K562 (cell line): ENCODE data around the gene CUL1. TPM values are rescaled to one million over a fixed set of nuclear protein-coding genes. Genes with fewer than 3 reads are reported as not detected.

Experiments used
- ATAC-seq: fragments of 200-7000 bp; cut with Tn5 transposase; 3 replicates; pipeline ENCODE4 v1.9.1; 2020; ENCODE audit warnings: moderate library complexity
- BruUV-seq: library from RNA; stranded (reverse); fragments of 400-500 nt; replicated peaks from 2 replicates; lab custom pipeline; 2021; lab: Mats Ljungman, UMichigan
- CTCF ChIA-PET: fragments of 300-600 bp; formaldehyde crosslinking; extraction: SDS; loops from one replicate; lab custom pipeline; 2021; ENCODE audit warnings: low intra/inter-chr PET ratio; lab: Yijun Ruan, JAX
- POLR2A ChIA-PET: fragments of 300-600, 350-650 bp; sonication (Branson Sonifier 250); formaldehyde crosslinking; extraction: SDS; loops from one replicate; lab custom pipeline; 2021; ENCODE audit warnings: antibody characterized with exemption, inconsistent platforms; lab: Yijun Ruan, JAX
- DNase-seq, 4 experiments: peaks; one replicate each; pipeline versions ENCODE4 v3.0.0 to v3.0.0-alpha.2; 2011 to 2018; ENCODE audit warnings: low spot score in 3 of 4, mixed read lengths in 3 of 4; ENCODE audit errors: extremely low read depth in 1 of 4
- FAIRE-seq: peaks from 2 replicates; lab custom pipeline; 2011; peaks lifted over from hg19 to GRCh38; lab: Jason Lieb, UNC
- H2AFZ ChIP-seq: 2 replicates; pipeline ENCODE4 v1.6.0; 2011; ENCODE audit warnings: low read depth, low read length, control low read depth, inconsistent platforms
- H3K27ac ChIP-seq: fragments of 200-600 bp; 3 replicates; pipeline ENCODE4 v1.8.0; 2011; ENCODE audit warnings: low read depth, mild to moderate bottlenecking, control low read depth, inconsistent platforms, low read length, moderate library complexity, mixed read lengths; ENCODE audit errors: extremely low read depth
- H3K27me3 ChIP-seq, 2 experiments: fragments of 300-600 bp in 1 of 2; 2 replicates in 1 of 2; 3 replicates in 1 of 2; pipeline versions ENCODE4 v1.6.0 to v1.8.0; 2011; ENCODE audit warnings: inconsistent platforms in 2 of 2, low read length in 2 of 2, mild to moderate bottlenecking in 1 of 2, mixed read lengths in 1 of 2, moderate library complexity in 1 of 2; ENCODE audit not compliant: control insufficient read depth in 2 of 2, insufficient read depth in 2 of 2
- H3K36me3 ChIP-seq: fragments of 300-600 bp; 3 replicates; pipeline ENCODE4 v1.8.0; 2011; ENCODE audit warnings: mild to moderate bottlenecking, low read length, inconsistent platforms; ENCODE audit not compliant: control insufficient read depth, insufficient read depth
- H3K4me1 ChIP-seq, 2 experiments: fragments of 200-600 bp in 1 of 2; replicated peaks in 1 of 2; 2 replicates in 1 of 2; 3 replicates in 1 of 2; pipeline versions ENCODE4 v1.5.1 to v1.8.0; 2011; ENCODE audit warnings: inconsistent platforms in 2 of 2, low read length in 2 of 2, mild to moderate bottlenecking in 1 of 2, mixed read lengths in 1 of 2, moderate library complexity in 1 of 2; ENCODE audit not compliant: control insufficient read depth in 2 of 2, insufficient read depth in 2 of 2
- H3K4me2 ChIP-seq: 2 replicates; pipeline ENCODE4 v1.6.1; 2011; ENCODE audit warnings: low read length, control low read depth, inconsistent platforms, mixed read lengths; ENCODE audit not compliant: insufficient read depth
- H3K4me3 ChIP-seq: fragments of 200-600 bp; sonication (generic), shearing (Covaris generic); 2 replicates; pipeline ENCODE4 v1.5.1; 2016; ENCODE audit warnings: control low read depth, inconsistent platforms
- H3K79me2 ChIP-seq: fragments of 200-600 bp; 3 replicates; pipeline ENCODE4 v1.8.0; 2011; ENCODE audit warnings: low read length, inconsistent platforms; ENCODE audit not compliant: control insufficient read depth, insufficient read depth
- H3K9ac ChIP-seq, 2 experiments: 2 replicates each; pipeline versions ENCODE4 v1.6.0 to v1.6.1; 2011; ENCODE audit warnings: low read depth in 2 of 2, low read length in 2 of 2, control low read depth in 1 of 2, inconsistent platforms in 1 of 2, mild to moderate bottlenecking in 1 of 2, mixed read lengths in 1 of 2; ENCODE audit not compliant: insufficient read depth in 1 of 2
- H3K9me1 ChIP-seq: one replicate; pipeline ENCODE4 v1.6.0; 2011; ENCODE audit warnings: inconsistent platforms, mild to moderate bottlenecking, low read length, moderate library complexity; ENCODE audit not compliant: control insufficient read depth, insufficient read depth
- H3K9me3 ChIP-seq: replicated peaks from 2 replicates; pipeline ENCODE4 v1.5.1; 2011; ENCODE audit warnings: low read depth, low read length, inconsistent platforms; ENCODE audit not compliant: control insufficient read depth, insufficient read depth
- H4K20me1 ChIP-seq: replicated peaks from 2 replicates; pipeline ENCODE4 v1.6.1; 2011; ENCODE audit warnings: low read length, inconsistent platforms, mixed read lengths; ENCODE audit not compliant: control insufficient read depth, insufficient read depth
- ETV5 ChIP-seq: sonication (generic); formaldehyde crosslinking; IDR thresholded peaks from 2 replicates; pipeline ENCODE4 v1.4.0; 2020; ENCODE audit warnings: low read depth, mild to moderate bottlenecking, missing genetic modification reagents
- HDAC1 ChIP-seq, 2 experiments: fragments of 450-650 bp; IDR thresholded peaks; 2 replicates each; pipeline ENCODE4 v1.6.1; 2016 to 2017; ENCODE audit warnings: inconsistent platforms in 1 of 2, mild to moderate bottlenecking in 1 of 2, moderate library complexity in 1 of 2
- HOXB6 ChIP-seq: fragments of 250-450 bp; sonication (Bioruptor Pico); IDR thresholded peaks from 2 replicates; pipeline ENCODE4 v1.5.1; 2022; ENCODE audit warnings: mild to moderate bottlenecking, borderline replicate concordance
- NCOA1 ChIP-seq: fragments of 450-650 bp; IDR thresholded peaks from 2 replicates; pipeline ENCODE4 v1.6.1; 2016; ENCODE audit warnings: low read depth
- NR2F6 ChIP-seq: fragments of 450-650 bp; formaldehyde crosslinking; IDR thresholded peaks from 2 replicates; pipeline ENCODE4 v1.4.0; 2020; ENCODE audit warnings: mild to moderate bottlenecking
- PCBP2 ChIP-seq: fragments of 200-400 bp; formaldehyde crosslinking; IDR thresholded peaks from 2 replicates; pipeline ENCODE4 v1.6.1; 2018; ENCODE audit warnings: low read length, low read depth, mild to moderate bottlenecking, moderate library complexity; ENCODE audit not compliant: poor library complexity, severe bottlenecking
- POLR2G ChIP-seq: fragments of 200-400 bp; formaldehyde crosslinking; IDR thresholded peaks from 2 replicates; pipeline ENCODE4 v1.6.1; 2017; ENCODE audit warnings: low read depth, mild to moderate bottlenecking, antibody characterized with exemption, low read length, moderate library complexity
- PRPF4 ChIP-seq: fragments of 200-400 bp; formaldehyde crosslinking; IDR thresholded peaks from one replicate; pipeline ENCODE4 v1.6.1; 2017; ENCODE audit warnings: low read length, low read depth, mild to moderate bottlenecking; ENCODE audit not compliant: insufficient read depth, poor library complexity, severe bottlenecking
- SMAD1 ChIP-seq: fragments of 150-350 bp; IDR thresholded peaks from 2 replicates; pipeline ENCODE4 v1.6.1; 2014; ENCODE audit warnings: low read length, low read depth; ENCODE audit not compliant: partially characterized antibody
- SRSF7 ChIP-seq: fragments of 200-400 bp; formaldehyde crosslinking; optimal IDR thresholded peaks from 2 replicates; pipeline ENCODE3; 2017; ENCODE audit warnings: mild to moderate bottlenecking, low read depth, low read length
- THRAP3 ChIP-seq: fragments of 450-650 bp; IDR thresholded peaks from 2 replicates; pipeline ENCODE4 v1.6.1; 2016; ENCODE audit warnings: mild to moderate bottlenecking, inconsistent platforms, borderline replicate concordance
- THRB ChIP-seq: fragments of 450-650 bp; formaldehyde crosslinking; conservative IDR thresholded peaks from 2 replicates; pipeline ENCODE4 v1.4.0; 2022; ENCODE audit warnings: mild to moderate bottlenecking, missing genetic modification characterization
- U2AF1 ChIP-seq: fragments of 200-400 bp; formaldehyde crosslinking; optimal IDR thresholded peaks from 2 replicates; pipeline ENCODE3; 2017; ENCODE audit warnings: mild to moderate bottlenecking, low read depth, low read length, moderate library complexity
- ZBTB9 ChIP-seq: fragments of 450-650 bp; formaldehyde crosslinking; IDR thresholded peaks from 2 replicates; pipeline ENCODE4 v1.4.0; 2020; ENCODE audit warnings: mild to moderate bottlenecking, moderate library complexity
- ZC3H11A ChIP-seq: IDR thresholded peaks from 2 replicates; pipeline ENCODE4 v1.6.1; 2012; ENCODE audit warnings: low read depth, low read length, improper control_type of control experiment
- ZFP91 ChIP-seq: sonication (generic); formaldehyde crosslinking; IDR thresholded peaks from 2 replicates; pipeline ENCODE4 v1.8.0; 2022; ENCODE audit warnings: mild to moderate bottlenecking, missing genetic modification reagents
- ZNF354B ChIP-seq: fragments of 250-450 bp; sonication (Bioruptor Pico); IDR thresholded peaks from 2 replicates; pipeline ENCODE4 v1.4.0; 2020
- WGBS: fragments of 100-300 bp; shearing (Covaris generic); methylation state at CpG from one replicate; pipeline ENCODE4 v1.1.6; 2016; ENCODE audit warnings: low coverage, mixed read lengths; ENCODE audit not compliant: insufficient coverage; ENCODE audit errors: missing lambda C conversion rate; 5-methylcytosine and 5-hydroxymethylcytosine counted together
- in situ Hi-C: fragments of 300-500 bp; cut with MboI; formaldehyde crosslinking; loops from 4 replicates; pipeline ENCODE4 v1.15.0; 2018; ENCODE audit warnings: inconsistent platforms, mixed read lengths
- intact Hi-C: fragments of 100-400 bp; cut with micrococcal nuclease; formaldehyde crosslinking; loops from 2 replicates; pipeline ENCODE4 v1.14.2; 2022
- polyA plus RNA-seq, 8 experiments: library from polyadenylated mRNA; depleted of rRNA in 4 of 8; stranded (reverse) in 5 of 8; unstranded in 3 of 8; fragments of >200 nt; fragmentation: Nextera tagmentation in 2 of 8; fragmentation: Illumina TruSeq in 1 of 8; extraction: Ambion mirVana in 2 of 8; extraction: Trizol in 1 of 8; gene quantifications; 2 replicates each; pipeline versions ENCODE4 v1.2.1 to v1.2.3, GENCODE V29; 2011 to 2014; ENCODE audit warnings: inconsistent platforms in 1 of 8, missing spikeins in 1 of 8
- total RNA-seq, 7 experiments: library from RNA; depleted of rRNA in 6 of 7; stranded (reverse); fragments of >200 nt in 6 of 7; fragmentation: Illumina TruSeq in 2 of 7; extraction: Trizol in 2 of 7; gene quantifications; 2 replicates each; pipeline versions ENCODE4 v1.2.1 to v1.2.3, GENCODE V29; 2011 to 2021; ENCODE audit warnings: low replicate concordance in 1 of 7

Gene CUL1
- total and polyA plus RNA-seq, 9 of the 15 experiments (the other 6 are each of a cell fraction or from before 2014, with no cell fraction given): 31.5 to 107 (median 96.5) TPM

GRCh38 chr7:148807436-148807835 lies 108.7 kb downstream of the CUL1 start:
- H3K9ac ChIP-seq: no peak overlapping the region
- H3K27ac ChIP-seq: no peak overlapping the region
- ATAC-seq: no peak
- no peak overlapping the region for H2AFZ ChIP-seq
- intact Hi-C loops: loop anchor here (5.0 to 10.0 kb wide), 2 partner anchors 155 to 287 kb away; partner anchors contain the start of gene ZNF786
- no peak for DNase-seq
- CTCF ChIA-PET: no interaction called here
- no TSS peak for BruUV-seq
- H3K36me3 ChIP-seq: peaks cover 76% of the 10 kb centered on the region
- TF ChIP-seq THRAP3 (no peak), THRB (CRISPR knock-in tag) (no peak), SRSF7 (no peak), ETV5 (CRISPR knock-in tag) (no peak), NR2F6 (CRISPR knock-in tag) (no peak), PRPF4 (no peak), SMAD1 (no peak), ZC3H11A (no peak), PCBP2 (no peak), ZFP91 (CRISPR knock-in tag) (no peak), NCOA1 (no peak), HDAC1 (IDR thresholded peaks at IDR 0.05) (no peak), HOXB6 (CRISPR knock-in tag) (no peak), POLR2G (no peak), U2AF1 (no peak), ZBTB9 (CRISPR knock-in tag) (no peak), ZNF354B (CRISPR knock-in tag) (no peak)
- TF ChIP-seq, all 486 proteins: peak for 0
- H3K4me3 ChIP-seq: no peak overlapping the region
- POLR2A ChIA-PET: interaction anchor here (0.8 to 1.5 kb wide), 4 partner anchors 12 to 89 kb away, joined by 3 to 4 read pairs (median 3); no protein-coding TSS in a partner anchor
- in situ Hi-C loops: no loop called here
- no peaks in the 10 kb centered on the region for H3K9me1 ChIP-seq
- no peaks in the 10 kb centered on the region for H3K9me3 ChIP-seq
- H3K79me2 ChIP-seq: no peaks in the 10 kb centered on the region
- H4K20me1 ChIP-seq: peaks cover 9% of the 10 kb centered on the region; the same call in 1 of the 2 replicates
- H3K4me1 ChIP-seq: no peaks in the 10 kb centered on the region
- no peaks in the 10 kb centered on the region for H3K27me3 ChIP-seq
- no peak overlapping the region for H3K4me2 ChIP-seq
- WGBS: 91% methylated on average over 4 of the region's 4 CpGs
- no peak for FAIRE-seq
